Measurements from ENCODE around the gene PCYT2. TPM values are rescaled to one million over a fixed set of nuclear protein-coding genes. Genes with fewer than 3 reads are reported as not detected.

PCYT2 gene
- total and polyA plus RNA-seq, 2 donors (not counting 1 experiment from before 2014, with no cell fraction given), result 33.4 to 34.9 TPM

- peak overlapping the region; percentile 66 for H3K9ac ChIP-seq (ENCODE audit: low read length)
- ChIA-PET CTCF (interaction anchor here (0.7 to 3.5 kb wide), 4 partner anchors 34 to 566 kb away, joined by 3 to 16 read pairs (median 5); no protein-coding TSS in a partner anchor), POLR2A (interaction anchor here (0.7 to 1.5 kb wide), 3 partner anchors 8 to 242 kb away, joined by 3 to 6 read pairs (median 4); partner anchors contain the start of genes ARL16, HGS and SIRT7)
- H3K79me2 ChIP-seq (ENCODE audit: control insufficient read depth, insufficient read depth, low read length), result peaks cover 46% of the 10 kb centered on the region
- no peaks in the 10 kb centered on the region for H3K9me3 ChIP-seq (ENCODE audit: control extremely low read depth in 1 of 3, control insufficient read depth in 2 of 3, insufficient read depth in 1 of 3, low read length in 2 of 3)
- H3K36me3 ChIP-seq (replicated peaks in 1 of 2; ENCODE audit: control extremely low read depth in 1 of 2, control insufficient read depth in 1 of 2, extremely low read depth in 1 of 2, insufficient read depth in 2 of 2, low read length in 1 of 2), result peaks cover 0 to 4% of the 10 kb centered on the region in 2 experiments
- H3K4me1 ChIP-seq (ENCODE audit: control insufficient read depth in 2 of 2, insufficient read depth in 2 of 2, low read length in 2 of 2), result peaks cover 26 to 35% of the 10 kb centered on the region in 2 donors
- ATAC-seq (ENCODE audit: low read depth) (no peak), DNase-seq (no peak)
- H3K4me3 Mint-ChIP-seq, result peak overlapping the region; percentile 87
- intact Hi-C loops (cut with micrococcal nuclease), result loop anchor here (1.0 to 5.0 kb wide), 6 partner anchors 8 to 94 kb away; partner anchors contain the start of genes ALYREF, ANAPC11, ARHGDIA and ASPSCR1
- H4K20me1 ChIP-seq (ENCODE audit: control insufficient read depth, insufficient read depth, low read length, poor library complexity, severe bottlenecking), result peaks cover 37% of the 10 kb centered on the region
- 61% methylated on average over 6 of the region's 10 CpGs for WGBS (ENCODE audit: insufficient coverage)
- peak overlapping the region; percentile 86 for H3K27ac Mint-ChIP-seq
- H3K27me3 Mint-ChIP-seq, result peaks cover 4% of the 10 kb centered on the region
- peak overlapping the region; percentile 41 for H2AFZ ChIP-seq (ENCODE audit: insufficient read depth, low read depth, low read length, poor library complexity, severe bottlenecking)
- H3K27me3 ChIP-seq (replicated peaks in 1 of 4; ENCODE audit: control extremely low read depth in 1 of 4, control insufficient read depth in 3 of 4, insufficient read depth in 4 of 4, low read length in 3 of 4), result peaks cover 0 to 23% (median 9%) of the 10 kb centered on the region in 4 experiments
- peaks cover 26% of the 10 kb centered on the region for H3K4me1 Mint-ChIP-seq
- H3K4me3 ChIP-seq (ENCODE audit: control extremely low read depth in 1 of 5, extremely low read depth in 1 of 5, insufficient read depth in 1 of 5, low read depth in 2 of 5, low read length in 4 of 5), result peak overlapping the region in 4 of 5 experiments; percentile 56 to 78 (median 65)
- H3K9me3 Mint-ChIP-seq (ENCODE audit: insufficient read depth), result no peaks in the 10 kb centered on the region
- peak overlapping the region; percentile 26 to 85 for H3K27ac ChIP-seq (ENCODE audit: low read length in 2 of 2)
- TF ChIP-seq EZH2 (IDR thresholded peaks at IDR 0.05; ENCODE audit: borderline replicate concordance, insufficient read depth, low read depth, low read length, poor library complexity, severe bottlenecking), result no peak
- no peak for TF ChIP-seq CTCF (IDR thresholded peaks at IDR 0.05)
- H3K4me2 ChIP-seq (replicated peaks; ENCODE audit: low read depth, low read length, poor library complexity, severe bottlenecking), result peak overlapping the region; percentile 91
These were observed 14.8 kb upstream of the PCYT2 start for GRCh38 chr17:81925860-81926450.
